ENCODE measurements around the gene STEAP1.

- TF ChIP-seq SIN3A (IDR thresholded peaks at IDR 0.05; ENCODE audit: borderline replicate concordance, insufficient read depth, low read depth, low read length) = no peak
- no peak for TF ChIP-seq CTCF (IDR thresholded peaks at IDR 0.05)
- no peak for TF ChIP-seq POLR2AphosphoS5 (IDR thresholded peaks at IDR 0.05; ENCODE audit: low read depth, low read length)
These were observed 18.4 kb downstream of the STEAP1 start for GRCh38 chr7:90172624-90173023.

Measured in Panc1 (cell line).